ENCODE measurements around the gene SGMS2.

- no peak for TF ChIP-seq CTCF (IDR thresholded peaks at IDR 0.05 in 4 of 5, conservative IDR thresholded peaks at IDR 0.05 in 1 of 5)
- TF ChIP-seq POLR2A (IDR thresholded peaks at IDR 0.05): no peak
Measured at GRCh38 chr4:107857741-107858140, 33.0 kb downstream of the SGMS2 start.

Data from gastrocnemius medialis (tissue), 4 donors.